Stimulated activated memory B cell treated with anti-CD40 and anti-IgM and Interleukin-4, amounts not matched to agents 10 μg/mL and 1 μg/mL and 100 μg/mL, for 72 hours (primary cell): ENCODE results near the gene TGFBR3.

Experiments
- ATAC-seq: fragments of 150-1000 bp; cut with Tn5 transposase; 2 replicates; pipeline ENCODE4 v1.10.0; 2021
- H3K27ac Mint-ChIP-seq: one replicate; pipeline ENCODE4 v1.8.0; 2022; ENCODE audit warnings: mild to moderate bottlenecking, mixed read lengths
- H3K27me3 Mint-ChIP-seq: one replicate; pipeline ENCODE4 v1.8.0; 2022; ENCODE audit warnings: mixed read lengths
- H3K36me3 Mint-ChIP-seq: one replicate; pipeline ENCODE4 v1.8.0; 2022; ENCODE audit warnings: mixed read lengths
- H3K4me1 Mint-ChIP-seq: one replicate; pipeline ENCODE4 v1.8.0; 2022; ENCODE audit warnings: mixed read lengths
- H3K4me3 Mint-ChIP-seq: one replicate; pipeline ENCODE4 v1.8.0; 2022; ENCODE audit warnings: mild to moderate bottlenecking, moderate library complexity, mixed read lengths
- H3K9me3 Mint-ChIP-seq: one replicate; pipeline ENCODE4 v1.8.0; 2022; ENCODE audit warnings: mixed read lengths

TGFBR3 gene

GRCh38 chr1:91765293-91765692, 120.7 kb downstream of the TGFBR3 start:
- no peaks in the 10 kb centered on the region for H3K4me1 Mint-ChIP-seq
- H3K27ac Mint-ChIP-seq: no peak overlapping the region
- H3K4me3 Mint-ChIP-seq: no peak overlapping the region
- no peaks in the 10 kb centered on the region for H3K9me3 Mint-ChIP-seq
- H3K27me3 Mint-ChIP-seq: no peaks in the 10 kb centered on the region
- no peaks in the 10 kb centered on the region for H3K36me3 Mint-ChIP-seq
- no peak for ATAC-seq

GRCh38 chr1:91764471-91765115, 121.4 kb downstream of the TGFBR3 start:
- H3K27me3 Mint-ChIP-seq: no peaks in the 10 kb centered on the region
- H3K36me3 Mint-ChIP-seq: no peaks in the 10 kb centered on the region
- H3K9me3 Mint-ChIP-seq: no peaks in the 10 kb centered on the region
- ATAC-seq: no peak
- H3K4me3 Mint-ChIP-seq: no peak overlapping the region
- no peak overlapping the region for H3K27ac Mint-ChIP-seq
- H3K4me1 Mint-ChIP-seq: no peaks in the 10 kb centered on the region

GRCh38 chr1:91763252-91763651, 122.7 kb downstream of the TGFBR3 start:
- no peaks in the 10 kb centered on the region for H3K4me1 Mint-ChIP-seq
- no peak overlapping the region for H3K27ac Mint-ChIP-seq
- no peaks in the 10 kb centered on the region for H3K9me3 Mint-ChIP-seq
- H3K4me3 Mint-ChIP-seq: no peak overlapping the region
- no peaks in the 10 kb centered on the region for H3K36me3 Mint-ChIP-seq
- H3K27me3 Mint-ChIP-seq: no peaks in the 10 kb centered on the region
- no peak for ATAC-seq

- no peak for ATAC-seq
- Mint-ChIP-seq H3K27ac (no peak overlapping the region), H3K9me3 (no peaks in the 10 kb centered on the region), H3K4me3 (no peak overlapping the region), H3K36me3 (no peaks in the 10 kb centered on the region), H3K4me1 (no peaks in the 10 kb centered on the region), H3K27me3 (no peaks in the 10 kb centered on the region)
These were observed 124.6 kb downstream of the TGFBR3 start for GRCh38 chr1:91761295-91761721.

GRCh38 chr1:91760512-91760911, 125.4 kb downstream of the TGFBR3 start:
- Mint-ChIP-seq H3K36me3 (no peaks in the 10 kb centered on the region), H3K4me1 (no peaks in the 10 kb centered on the region), H3K27ac (no peak overlapping the region), H3K9me3 (no peaks in the 10 kb centered on the region), H3K27me3 (no peaks in the 10 kb centered on the region), H3K4me3 (no peak overlapping the region)
- ATAC-seq: no peak

- no peak overlapping the region for H3K4me3 Mint-ChIP-seq
- no peak for ATAC-seq
- no peaks in the 10 kb centered on the region for H3K27me3 Mint-ChIP-seq
- H3K9me3 Mint-ChIP-seq: no peaks in the 10 kb centered on the region
- peaks cover 5% of the 10 kb centered on the region for H3K4me1 Mint-ChIP-seq
- H3K27ac Mint-ChIP-seq: no peak overlapping the region
- no peaks in the 10 kb centered on the region for H3K36me3 Mint-ChIP-seq
These were observed 126.9 kb downstream of the TGFBR3 start for GRCh38 chr1:91759076-91759475.

- ATAC-seq: no peak
- Mint-ChIP-seq H3K27ac (no peak overlapping the region), H3K4me3 (no peak overlapping the region), H3K27me3 (no peaks in the 10 kb centered on the region), H3K36me3 (no peaks in the 10 kb centered on the region), H3K4me1 (peaks cover 14% of the 10 kb centered on the region), H3K9me3 (no peaks in the 10 kb centered on the region)
These were observed 128.0 kb downstream of the TGFBR3 start for GRCh38 chr1:91757763-91758460.

- Mint-ChIP-seq H3K36me3 (no peaks in the 10 kb centered on the region), H3K4me3 (no peak overlapping the region), H3K27ac (no peak overlapping the region), H3K4me1 (peaks cover 23% of the 10 kb centered on the region), H3K27me3 (no peaks in the 10 kb centered on the region), H3K9me3 (no peaks in the 10 kb centered on the region)
- no peak for ATAC-seq
These were observed 130.2 kb downstream of the TGFBR3 start for GRCh38 chr1:91755702-91756287.

- peak overlapping the region; percentile 4 for H3K27ac Mint-ChIP-seq
- H3K4me1 Mint-ChIP-seq: peaks cover 23% of the 10 kb centered on the region
- H3K27me3 Mint-ChIP-seq: no peaks in the 10 kb centered on the region
- no peak for ATAC-seq
- no peaks in the 10 kb centered on the region for H3K36me3 Mint-ChIP-seq
- H3K9me3 Mint-ChIP-seq: no peaks in the 10 kb centered on the region
- no peak overlapping the region for H3K4me3 Mint-ChIP-seq
These were observed 131.0 kb downstream of the TGFBR3 start for GRCh38 chr1:91754816-91755580.

GRCh38 chr1:91754348-91754747, 131.6 kb downstream of the TGFBR3 start:
- peaks cover 23% of the 10 kb centered on the region for H3K4me1 Mint-ChIP-seq
- peak; percentile 62 for ATAC-seq
- no peaks in the 10 kb centered on the region for H3K36me3 Mint-ChIP-seq
- no peak overlapping the region for H3K4me3 Mint-ChIP-seq
- H3K27ac Mint-ChIP-seq: peak overlapping the region; percentile 4
- H3K9me3 Mint-ChIP-seq: no peaks in the 10 kb centered on the region
- no peaks in the 10 kb centered on the region for H3K27me3 Mint-ChIP-seq

- ATAC-seq: no peak
- Mint-ChIP-seq H3K27me3 (no peaks in the 10 kb centered on the region), H3K4me1 (peaks cover 23% of the 10 kb centered on the region), H3K4me3 (no peak overlapping the region), H3K27ac (peak overlapping the region; percentile 4), H3K36me3 (no peaks in the 10 kb centered on the region), H3K9me3 (no peaks in the 10 kb centered on the region)
These were observed 132.1 kb downstream of the TGFBR3 start for GRCh38 chr1:91753878-91754277.

GRCh38 chr1:91752324-91752723, 133.6 kb downstream of the TGFBR3 start:
- Mint-ChIP-seq H3K27ac (peak overlapping the region; percentile 30), H3K36me3 (no peaks in the 10 kb centered on the region), H3K4me3 (no peak overlapping the region), H3K9me3 (no peaks in the 10 kb centered on the region), H3K27me3 (no peaks in the 10 kb centered on the region), H3K4me1 (peaks cover 23% of the 10 kb centered on the region)
- ATAC-seq: no peak

GRCh38 chr1:91751275-91751674, 134.7 kb downstream of the TGFBR3 start:
- no peak for ATAC-seq
- Mint-ChIP-seq H3K9me3 (no peaks in the 10 kb centered on the region), H3K27ac (no peak overlapping the region), H3K27me3 (peaks cover 5% of the 10 kb centered on the region), H3K4me3 (no peak overlapping the region), H3K4me1 (peaks cover 23% of the 10 kb centered on the region), H3K36me3 (no peaks in the 10 kb centered on the region)

- ATAC-seq: no peak
- H3K4me3 Mint-ChIP-seq: no peak overlapping the region
- peaks cover 8% of the 10 kb centered on the region for H3K27me3 Mint-ChIP-seq
- no peak overlapping the region for H3K27ac Mint-ChIP-seq
- no peaks in the 10 kb centered on the region for H3K9me3 Mint-ChIP-seq
- H3K36me3 Mint-ChIP-seq: no peaks in the 10 kb centered on the region
- peaks cover 23% of the 10 kb centered on the region for H3K4me1 Mint-ChIP-seq
These were observed 135.5 kb downstream of the TGFBR3 start for GRCh38 chr1:91750398-91750996.

GRCh38 chr1:91749788-91750231, 136.1 kb downstream of the TGFBR3 start:
- Mint-ChIP-seq H3K4me3 (no peak overlapping the region), H3K4me1 (peaks cover 23% of the 10 kb centered on the region), H3K27ac (no peak overlapping the region), H3K27me3 (peaks cover 8% of the 10 kb centered on the region), H3K36me3 (no peaks in the 10 kb centered on the region), H3K9me3 (no peaks in the 10 kb centered on the region)
- ATAC-seq: no peak
